Measurements from ENCODE around the gene TRNAU1AP. TPM values are rescaled to one million over a fixed set of nuclear protein-coding genes. Genes with fewer than 3 reads are reported as not detected.

The TRNAU1AP gene
- total RNA-seq, 4 donors from 2014 or later: 18.5 to 25.0 (median 21.8) TPM

- H3K27ac ChIP-seq: no peak overlapping the region
- peaks cover 0 to 45% (median 17%) of the 10 kb centered on the region in 3 donors for H3K4me1 ChIP-seq
- no peaks in the 10 kb centered on the region for H3K27me3 ChIP-seq
- ATAC-seq: no peak
- H3K4me3 ChIP-seq: no peak overlapping the region
- H3K36me3 ChIP-seq: peaks cover 0 to 75% of the 10 kb centered on the region in 2 donors
- H3K9me3 ChIP-seq: no peaks in the 10 kb centered on the region
- WGBS, 2 donors (ENCODE audit: low coverage in 1 of 2): 51 to 54% methylated on average over 5 to 6 of the region's 6 CpGs
- no peak for TF ChIP-seq EP300 (IDR thresholded peaks at IDR 0.05)
- TF ChIP-seq POLR2AphosphoS5 (IDR thresholded peaks at IDR 0.05): peak; percentile 35
Observed at GRCh38 chr1:28577738-28578536, 25.1 kb downstream of the TRNAU1AP start.

- H3K4me1 ChIP-seq: peaks cover 0 to 47% (median 18%) of the 10 kb centered on the region in 3 donors
- WGBS, 2 donors (ENCODE audit: low coverage in 1 of 2): 73 to 83% methylated on average over 2 to 6 of the region's 6 CpGs
- peaks cover 0 to 67% of the 10 kb centered on the region in 2 donors for H3K36me3 ChIP-seq
- no peak overlapping the region for H3K4me3 ChIP-seq
- H3K9me3 ChIP-seq: no peaks in the 10 kb centered on the region
- TF ChIP-seq POLR2AphosphoS5 (IDR thresholded peaks at IDR 0.05) (no peak), CTCF (IDR thresholded peaks at IDR 0.05) (no peak), EP300 (IDR thresholded peaks at IDR 0.05) (no peak), POLR2A (IDR thresholded peaks at IDR 0.05) (no peak)
- no peaks in the 10 kb centered on the region for H3K27me3 ChIP-seq
- H3K27ac ChIP-seq: peak overlapping the region in 2 of 4 donors; percentile 4 to 7
- no peak for ATAC-seq
Observed at GRCh38 chr1:28578696-28579218, 25.9 kb downstream of the TRNAU1AP start.

GRCh38 chr1:28579401-28579800 is 26.5 kb downstream of the TRNAU1AP start:
- H3K27ac ChIP-seq: peak overlapping the region in 3 of 4 donors; percentile 9 to 98 (median 92)
- H3K4me1 ChIP-seq: peaks cover 0 to 47% (median 18%) of the 10 kb centered on the region in 3 donors
- peaks cover 0 to 61% of the 10 kb centered on the region in 2 donors for H3K36me3 ChIP-seq
- H3K27me3 ChIP-seq: no peaks in the 10 kb centered on the region
- no peak for ATAC-seq
- H3K4me3 ChIP-seq: peak overlapping the region in 1 of 2 donors; percentile 96
- 67% methylated on average over 1 of the region's 1 CpG for WGBS, 2 donors (ENCODE audit: low coverage in 1 of 2)
- no peak for TF ChIP-seq POLR2A (IDR thresholded peaks at IDR 0.05)
- TF ChIP-seq POLR2AphosphoS5 (IDR thresholded peaks at IDR 0.05): no peak
- TF ChIP-seq EP300 (IDR thresholded peaks at IDR 0.05): no peak
- no peak for TF ChIP-seq CTCF (IDR thresholded peaks at IDR 0.05)
- H3K9me3 ChIP-seq: no peaks in the 10 kb centered on the region

DNA sequence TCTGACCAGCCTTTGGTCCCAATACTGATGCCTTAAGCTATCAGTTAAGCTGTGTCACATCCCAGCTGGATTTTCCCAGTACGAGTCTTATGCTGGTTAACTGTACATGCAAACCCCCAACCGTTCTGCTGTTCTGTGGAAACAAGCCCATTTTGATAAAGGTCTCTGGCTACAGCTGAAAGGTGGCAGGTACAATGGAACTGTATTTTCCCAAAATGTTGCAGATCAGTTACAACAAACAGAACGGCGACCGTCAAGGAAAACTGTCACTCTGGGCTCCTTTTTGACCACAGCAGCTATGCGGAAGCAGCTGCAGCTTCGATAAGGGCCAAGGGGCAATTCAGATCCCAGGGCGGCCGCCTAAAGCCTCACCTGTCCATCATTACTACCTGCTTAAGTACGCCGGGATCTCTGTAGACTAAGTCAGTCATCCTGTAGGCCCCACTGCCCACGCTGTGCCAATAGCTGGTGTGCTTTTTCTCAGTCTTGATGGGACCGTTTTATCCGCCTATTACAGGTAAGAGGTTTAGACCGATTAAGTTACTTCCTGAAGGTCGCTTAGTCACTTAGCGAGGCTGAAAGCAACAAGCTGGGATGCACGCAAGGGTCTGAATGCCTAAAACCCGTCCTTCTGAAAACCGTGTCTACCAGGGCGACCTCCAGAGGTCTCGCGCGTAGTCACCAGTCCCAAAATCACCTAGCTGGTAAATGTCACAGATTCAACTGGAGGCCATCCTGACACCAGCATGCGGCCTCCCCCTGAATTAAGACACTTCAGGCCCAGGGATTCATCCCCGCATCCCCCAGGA is 28.0 kb downstream of the TRNAU1AP start:
- TF ChIP-seq CTCF (IDR thresholded peaks at IDR 0.05) (no peak), POLR2AphosphoS5 (IDR thresholded peaks at IDR 0.05) (no peak), POLR2A (IDR thresholded peaks at IDR 0.05) (no peak), EP300 (IDR thresholded peaks at IDR 0.05) (no peak)
- no peaks in the 10 kb centered on the region for H3K9me3 ChIP-seq
- H3K4me1 ChIP-seq: peaks cover 0 to 47% (median 18%) of the 10 kb centered on the region in 3 donors
- H3K36me3 ChIP-seq: peaks cover 0 to 45% of the 10 kb centered on the region in 2 donors
- ATAC-seq: peak; percentile 16
- H3K27ac ChIP-seq: peak overlapping the region; percentile 74 to 98 (median 92)
- 0 to 1% methylated on average over 7 to 12 of the region's 26 CpGs for WGBS, 2 donors (ENCODE audit: low coverage in 1 of 2)
- H3K27me3 ChIP-seq: no peaks in the 10 kb centered on the region
- H3K4me3 ChIP-seq: peak overlapping the region; percentile 80 to 96

All from gastroesophageal sphincter (tissue), 4 donors.